Thoracic aorta (tissue), 2 donors: ENCODE data around the gene AJM1. TPM values are rescaled to one million over a fixed set of nuclear protein-coding genes. Genes with fewer than 3 reads are reported as not detected.
A peak's percentile ranks its signal among the peaks of the same experiment; 100 is the strongest.
"Not testable (repeated sequence)": the region's sequence is repeated elsewhere in the genome, so short reads cannot be mapped to it uniquely, and the experiment has no call there.

Experiments
- ATAC-seq: fragments of 150-250 bp; one replicate; pipeline ENCODE4 v1.8.0; 2017; ENCODE audit warnings: low read depth; ENCODE audit not compliant: insufficient number of reproducible peaks, low FRiP score
- DNase-seq: peaks from one replicate; pipeline ENCODE4 v3.0.0-alpha.2; 2020; ENCODE audit warnings: low spot score
- H3K27ac ChIP-seq, 2 donors: fragments of 200-600 bp; sonication (generic); 1 replicate in 1 of 2; 2 replicates in 1 of 2; pipeline ENCODE4 v1.5.1; 2016; ENCODE audit warnings: mild to moderate bottlenecking in 2 of 2, moderate library complexity in 2 of 2
- H3K27me3 ChIP-seq: fragments of 200-600 bp; sonication (generic); replicated peaks from 2 replicates; pipeline ENCODE4 v1.6.0; 2016; ENCODE audit warnings: mild to moderate bottlenecking; ENCODE audit not compliant: insufficient read depth
- H3K36me3 ChIP-seq: fragments of 200-600 bp; sonication (generic); one replicate; pipeline ENCODE4 v1.5.1; 2016
- H3K4me1 ChIP-seq, 2 donors: fragments of 200-600 bp; sonication (generic); 1 replicate in 1 of 2; 2 replicates in 1 of 2; pipeline versions ENCODE4 v1.5.1 to v1.6.0; 2016; ENCODE audit warnings: low read depth in 2 of 2, mild to moderate bottlenecking in 1 of 2; ENCODE audit not compliant: control insufficient read depth in 1 of 2
- H3K4me3 ChIP-seq: fragments of 200-600 bp; sonication (generic); 2 replicates; pipeline ENCODE4 v1.5.1; 2016; ENCODE audit warnings: mild to moderate bottlenecking
- H3K9me3 ChIP-seq: fragments of 200-600 bp; sonication (generic); 2 replicates; pipeline ENCODE4 v1.5.1; 2016
- total RNA-seq, 2 donors: library from RNA; depleted of rRNA; stranded (reverse); fragments of >200 nt; gene quantifications; one replicate each; pipeline versions ENCODE4 v1.1.0 to v1.2.3, GENCODE V29; 2016
- TF ChIP-seq, protein P1 (sequence below): fragments of 200-600 bp; sonication (generic); IDR thresholded peaks from one replicate; pipeline ENCODE4 v1.5.1; 2019; ENCODE audit warnings: antibody characterized with exemption

AJM1 gene
- total RNA-seq, 2 donors from 2014 or later, result 7.3 to 9.2 TPM

DNA sequence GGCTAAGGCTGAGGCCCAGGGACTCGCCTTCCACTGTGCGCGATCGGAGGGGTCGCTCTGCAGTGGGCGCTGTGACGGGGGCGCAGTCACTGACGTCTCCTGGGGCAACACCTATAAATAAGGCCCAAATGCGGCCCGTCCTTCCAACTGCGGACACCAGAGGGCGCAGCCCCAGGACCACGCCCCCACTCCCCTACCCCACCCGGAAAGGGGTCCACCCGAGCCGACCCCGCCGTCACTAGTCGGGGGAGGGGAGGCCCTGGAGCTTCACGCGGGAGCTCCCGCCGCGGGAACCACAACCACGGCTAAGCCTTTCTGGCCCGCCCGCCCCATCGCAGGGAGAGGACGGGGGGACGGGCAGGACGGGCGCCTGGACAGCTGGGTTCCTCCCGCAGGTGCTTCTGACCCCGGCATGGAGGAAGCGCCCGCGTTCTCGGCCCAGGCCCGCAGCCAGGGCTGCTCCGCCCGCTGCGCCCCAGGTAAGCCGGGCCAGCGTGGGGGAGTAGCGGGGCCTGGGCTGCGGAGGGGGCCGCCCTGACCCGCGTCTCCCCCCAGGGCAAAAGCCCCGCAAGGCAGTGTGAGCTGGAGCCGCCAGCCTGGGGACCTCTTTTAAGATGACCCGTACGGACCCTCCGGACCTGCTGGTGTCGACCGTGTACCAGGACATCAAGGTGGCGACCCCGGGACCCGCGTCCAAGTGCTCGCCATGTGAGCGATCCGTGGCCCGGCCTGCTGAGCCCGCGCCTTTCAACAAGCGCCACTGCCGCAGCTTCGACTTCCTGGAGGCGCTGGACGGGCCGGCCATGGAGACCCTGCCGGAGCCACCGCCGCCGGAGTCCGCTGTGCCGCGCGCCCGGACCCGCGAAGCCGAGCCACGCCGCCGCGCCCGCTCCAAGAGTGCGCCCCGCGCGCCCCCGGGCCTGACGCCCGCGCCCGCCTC lies 1.8 kb downstream of the AJM1 start:
- peak overlapping the region; percentile 39 for H3K4me3 ChIP-seq
- not testable (repeated sequence) for H3K9me3 ChIP-seq, DNase-seq, H3K27me3 ChIP-seq, ATAC-seq, H3K27ac ChIP-seq, H3K36me3 ChIP-seq
- TF ChIP-seq, protein P1, sequence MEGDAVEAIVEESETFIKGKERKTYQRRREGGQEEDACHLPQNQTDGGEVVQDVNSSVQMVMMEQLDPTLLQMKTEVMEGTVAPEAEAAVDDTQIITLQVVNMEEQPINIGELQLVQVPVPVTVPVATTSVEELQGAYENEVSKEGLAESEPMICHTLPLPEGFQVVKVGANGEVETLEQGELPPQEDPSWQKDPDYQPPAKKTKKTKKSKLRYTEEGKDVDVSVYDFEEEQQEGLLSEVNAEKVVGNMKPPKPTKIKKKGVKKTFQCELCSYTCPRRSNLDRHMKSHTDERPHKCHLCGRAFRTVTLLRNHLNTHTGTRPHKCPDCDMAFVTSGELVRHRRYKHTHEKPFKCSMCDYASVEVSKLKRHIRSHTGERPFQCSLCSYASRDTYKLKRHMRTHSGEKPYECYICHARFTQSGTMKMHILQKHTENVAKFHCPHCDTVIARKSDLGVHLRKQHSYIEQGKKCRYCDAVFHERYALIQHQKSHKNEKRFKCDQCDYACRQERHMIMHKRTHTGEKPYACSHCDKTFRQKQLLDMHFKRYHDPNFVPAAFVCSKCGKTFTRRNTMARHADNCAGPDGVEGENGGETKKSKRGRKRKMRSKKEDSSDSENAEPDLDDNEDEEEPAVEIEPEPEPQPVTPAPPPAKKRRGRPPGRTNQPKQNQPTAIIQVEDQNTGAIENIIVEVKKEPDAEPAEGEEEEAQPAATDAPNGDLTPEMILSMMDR, result peak; percentile 75
- H3K4me1 ChIP-seq, result peaks cover 11 to 52% of the 10 kb centered on the region in 2 donors

- Histone ChIP-seq H3K9me3 (no peaks in the 10 kb centered on the region), H3K4me1 (peaks cover 14 to 56% of the 10 kb centered on the region in 2 donors), H3K27me3 (peaks cover 7% of the 10 kb centered on the region), H3K4me3 (no peak overlapping the region), H3K27ac (no peak overlapping the region), H3K36me3 (no peaks in the 10 kb centered on the region)
- ATAC-seq (no peak), DNase-seq (no peak)
- TF ChIP-seq, protein P1, result no peak
These were observed 2.6 kb downstream of the AJM1 start for GRCh38 chr9:136844761-136845464.

GRCh38 chr9:136845465-136846260 lies 3.4 kb downstream of the AJM1 start:
- TF ChIP-seq, protein P1, result no peak
- Histone ChIP-seq H3K36me3 (no peaks in the 10 kb centered on the region), H3K4me1 (peaks cover 17 to 63% of the 10 kb centered on the region in 2 donors), H3K27ac (no peak overlapping the region), H3K4me3 (no peak overlapping the region), H3K27me3 (peaks cover 7% of the 10 kb centered on the region), H3K9me3 (no peaks in the 10 kb centered on the region)
- no peak for ATAC-seq
- DNase-seq, result no peak

GRCh38 chr9:136846376-136847087 lies 4.3 kb downstream of the AJM1 start:
- Histone ChIP-seq H3K9me3 (no peaks in the 10 kb centered on the region), H3K36me3 (no peaks in the 10 kb centered on the region), H3K4me1 (peaks cover 17 to 63% of the 10 kb centered on the region in 2 donors), H3K27me3 (peaks cover 7% of the 10 kb centered on the region), H3K27ac (no peak overlapping the region), H3K4me3 (peak overlapping the region; percentile 99)
- DNase-seq (no peak), ATAC-seq (no peak)
- TF ChIP-seq, protein P1, result no peak
